ENCODE results near the gene ERBB4. TPM values are rescaled to one million over a fixed set of nuclear protein-coding genes. Genes with fewer than 3 reads are reported as not detected.

The ERBB4 gene
- total RNA-seq, 1 experiment from 2014 or later: 2.9 TPM

DNA sequence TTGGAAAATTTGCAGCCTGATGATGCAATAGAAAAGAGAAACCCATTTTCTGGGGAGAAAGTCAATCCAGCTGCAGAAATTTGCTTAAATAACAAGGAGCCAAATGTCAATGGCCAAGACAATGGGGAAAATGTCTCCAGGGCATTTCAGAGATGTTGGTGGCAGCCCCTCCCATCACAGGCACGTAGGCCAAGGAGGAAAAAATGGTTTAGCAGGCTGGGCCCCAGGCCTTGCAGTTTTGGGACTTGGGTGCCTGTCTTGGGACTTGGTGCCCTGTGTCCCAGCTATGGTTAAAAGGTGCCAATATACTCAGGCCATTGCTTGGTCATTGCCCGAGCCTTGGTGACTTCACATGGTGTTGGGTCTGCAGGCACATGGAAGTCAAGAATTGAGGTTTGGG lies 368.2 kb downstream of the ERBB4 start:
- CTCF ChIA-PET: interaction anchor here (0.7 kb wide), 1 partner anchor 107 kb away, joined by 3 read pairs; no protein-coding TSS in a partner anchor

DNA sequence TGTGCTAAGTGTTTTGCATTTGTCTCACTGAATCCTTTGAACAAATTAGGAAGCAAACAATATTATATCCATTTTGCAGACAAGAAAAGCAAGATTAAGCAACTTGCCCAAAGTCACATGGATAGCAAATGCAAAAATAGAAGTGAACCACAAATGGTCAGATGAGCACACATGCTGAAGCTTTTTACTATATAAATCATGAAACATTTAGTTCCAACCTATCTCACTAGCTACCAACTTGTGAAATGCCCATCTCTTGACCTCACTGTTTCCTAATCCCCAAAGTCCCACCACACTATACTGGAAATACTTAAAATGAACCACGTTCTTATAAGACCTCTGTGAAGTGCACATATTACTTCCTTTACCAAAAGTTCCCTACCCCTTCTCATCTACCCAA lies 380.5 kb downstream of the ERBB4 start:
- no peak for DNase-seq
- H3K4me1 Mint-ChIP-seq (ENCODE audit: low read depth, unreplicated experiment): no peaks in the 10 kb centered on the region
- no peaks in the 10 kb centered on the region for H3K9me3 Mint-ChIP-seq (ENCODE audit: low read depth, unreplicated experiment)
- intact Hi-C loops (cut with micrococcal nuclease; ENCODE audit: unreplicated experiment): no loop called here
- H3K4me3 Mint-ChIP-seq (ENCODE audit: low read depth, unreplicated experiment): no peak overlapping the region
- H3K27me3 Mint-ChIP-seq (ENCODE audit: unreplicated experiment): no peaks in the 10 kb centered on the region
- CTCF ChIA-PET: no interaction called here
- BruUV-seq (replicated peaks): no TSS peak
- TF ChIP-seq, protein P1, sequence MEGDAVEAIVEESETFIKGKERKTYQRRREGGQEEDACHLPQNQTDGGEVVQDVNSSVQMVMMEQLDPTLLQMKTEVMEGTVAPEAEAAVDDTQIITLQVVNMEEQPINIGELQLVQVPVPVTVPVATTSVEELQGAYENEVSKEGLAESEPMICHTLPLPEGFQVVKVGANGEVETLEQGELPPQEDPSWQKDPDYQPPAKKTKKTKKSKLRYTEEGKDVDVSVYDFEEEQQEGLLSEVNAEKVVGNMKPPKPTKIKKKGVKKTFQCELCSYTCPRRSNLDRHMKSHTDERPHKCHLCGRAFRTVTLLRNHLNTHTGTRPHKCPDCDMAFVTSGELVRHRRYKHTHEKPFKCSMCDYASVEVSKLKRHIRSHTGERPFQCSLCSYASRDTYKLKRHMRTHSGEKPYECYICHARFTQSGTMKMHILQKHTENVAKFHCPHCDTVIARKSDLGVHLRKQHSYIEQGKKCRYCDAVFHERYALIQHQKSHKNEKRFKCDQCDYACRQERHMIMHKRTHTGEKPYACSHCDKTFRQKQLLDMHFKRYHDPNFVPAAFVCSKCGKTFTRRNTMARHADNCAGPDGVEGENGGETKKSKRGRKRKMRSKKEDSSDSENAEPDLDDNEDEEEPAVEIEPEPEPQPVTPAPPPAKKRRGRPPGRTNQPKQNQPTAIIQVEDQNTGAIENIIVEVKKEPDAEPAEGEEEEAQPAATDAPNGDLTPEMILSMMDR (IDR thresholded peaks at IDR 0.05; ENCODE audit: unreplicated experiment): no peak
- no peaks in the 10 kb centered on the region for H3K36me3 Mint-ChIP-seq (ENCODE audit: insufficient read depth, unreplicated experiment)
- H3K27ac Mint-ChIP-seq (ENCODE audit: unreplicated experiment): no peak overlapping the region

More for the DNA sequence above, 368.2 kb downstream of the ERBB4 start:
- H3K36me3 Mint-ChIP-seq (ENCODE audit: insufficient read depth, unreplicated experiment): no peaks in the 10 kb centered on the region
- peaks cover 3% of the 10 kb centered on the region for H3K9me3 Mint-ChIP-seq (ENCODE audit: low read depth, unreplicated experiment)
- no peaks in the 10 kb centered on the region for H3K27me3 Mint-ChIP-seq (ENCODE audit: unreplicated experiment)
- no TSS peak for BruUV-seq (replicated peaks)
- intact Hi-C loops (cut with micrococcal nuclease; ENCODE audit: unreplicated experiment): loop anchor here (10.0 kb wide), 1 partner anchor 426 kb away; no protein-coding TSS in a partner anchor
- DNase-seq: no peak
- no peak overlapping the region for H3K4me3 Mint-ChIP-seq (ENCODE audit: low read depth, unreplicated experiment)
- TF ChIP-seq, protein P1 (IDR thresholded peaks at IDR 0.05; ENCODE audit: unreplicated experiment): no peak
- no peaks in the 10 kb centered on the region for H3K4me1 Mint-ChIP-seq (ENCODE audit: low read depth, unreplicated experiment)
- H3K27ac Mint-ChIP-seq (ENCODE audit: unreplicated experiment): no peak overlapping the region

DNA sequence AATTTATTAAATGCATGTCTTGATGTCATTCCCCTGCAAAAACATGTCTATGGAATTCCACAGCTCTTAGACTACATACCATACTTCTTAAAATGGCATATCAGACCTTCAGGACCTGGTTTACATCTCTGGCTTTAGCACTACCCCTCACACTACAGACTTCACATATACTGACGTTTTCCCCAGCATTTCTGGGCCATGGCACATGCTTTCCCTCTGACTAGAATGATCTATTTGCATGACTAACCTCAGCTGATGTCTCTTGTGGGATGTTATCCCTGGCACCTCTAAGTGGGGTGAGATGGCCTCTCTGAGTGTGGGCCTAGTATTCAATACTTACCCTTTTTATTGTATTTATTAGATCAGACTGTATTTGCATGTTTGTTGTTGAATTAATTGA lies 381.6 kb downstream of the ERBB4 start:
- intact Hi-C loops (cut with micrococcal nuclease; ENCODE audit: unreplicated experiment): no loop called here
- H3K4me3 Mint-ChIP-seq (ENCODE audit: low read depth, unreplicated experiment): no peak overlapping the region
- BruUV-seq (replicated peaks): no TSS peak
- H3K4me1 Mint-ChIP-seq (ENCODE audit: low read depth, unreplicated experiment): no peaks in the 10 kb centered on the region
- H3K9me3 Mint-ChIP-seq (ENCODE audit: low read depth, unreplicated experiment): no peaks in the 10 kb centered on the region
- TF ChIP-seq, protein P1 (IDR thresholded peaks at IDR 0.05; ENCODE audit: unreplicated experiment): no peak
- CTCF ChIA-PET: no interaction called here
- H3K27ac Mint-ChIP-seq (ENCODE audit: unreplicated experiment): no peak overlapping the region
- H3K27me3 Mint-ChIP-seq (ENCODE audit: unreplicated experiment): no peaks in the 10 kb centered on the region
- no peaks in the 10 kb centered on the region for H3K36me3 Mint-ChIP-seq (ENCODE audit: insufficient read depth, unreplicated experiment)
- no peak for DNase-seq

DNA sequence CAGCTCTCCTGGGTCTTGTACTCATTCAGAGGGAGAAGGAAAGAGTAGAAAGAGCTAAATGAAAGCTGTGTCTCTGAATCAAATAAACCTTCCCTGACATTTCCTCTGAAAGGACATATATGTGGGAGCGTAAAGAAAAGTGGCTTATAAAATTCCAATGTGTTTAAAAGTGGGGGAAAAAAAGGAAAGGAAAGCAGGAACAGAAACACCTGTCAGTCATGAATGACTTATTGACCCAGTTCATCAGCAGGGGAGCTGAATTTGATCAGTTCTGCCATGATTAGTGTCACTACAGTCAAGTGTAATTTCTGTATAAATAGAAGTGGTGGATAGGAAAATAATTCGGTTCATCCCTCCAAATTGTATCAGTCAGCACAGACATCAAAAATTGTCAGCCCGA lies 382.5 kb downstream of the ERBB4 start:
- Mint-ChIP-seq H3K9me3 (ENCODE audit: low read depth, unreplicated experiment) (no peaks in the 10 kb centered on the region), H3K27ac (ENCODE audit: unreplicated experiment) (no peak overlapping the region), H3K4me1 (ENCODE audit: low read depth, unreplicated experiment) (no peaks in the 10 kb centered on the region), H3K4me3 (ENCODE audit: low read depth, unreplicated experiment) (no peak overlapping the region), H3K27me3 (ENCODE audit: unreplicated experiment) (no peaks in the 10 kb centered on the region), H3K36me3 (ENCODE audit: insufficient read depth, unreplicated experiment) (no peaks in the 10 kb centered on the region)
- BruUV-seq (replicated peaks): no TSS peak
- DNase-seq: no peak
- CTCF ChIA-PET: interaction anchor here (0.7 kb wide), 1 partner anchor 9 kb away, joined by 3 read pairs; no protein-coding TSS in a partner anchor
- intact Hi-C loops (cut with micrococcal nuclease; ENCODE audit: unreplicated experiment): no loop called here
- TF ChIP-seq, protein P1 (IDR thresholded peaks at IDR 0.05; ENCODE audit: unreplicated experiment): no peak

Measured in Calu3 (cell line).